CD4-positive, alpha-beta T cell treated with Interleukin-21 for 1 hour (primary cell): Measurements from ENCODE around the gene COL12A1.
"Not testable (repeated sequence)": the region's sequence is repeated elsewhere in the genome, so short reads cannot be mapped to it uniquely, and the experiment has no call there.

Experiments used
- DNase-seq: peaks from one replicate; pipeline ENCODE4 v3.0.0-alpha.2; 2020

Gene COL12A1

DNA sequence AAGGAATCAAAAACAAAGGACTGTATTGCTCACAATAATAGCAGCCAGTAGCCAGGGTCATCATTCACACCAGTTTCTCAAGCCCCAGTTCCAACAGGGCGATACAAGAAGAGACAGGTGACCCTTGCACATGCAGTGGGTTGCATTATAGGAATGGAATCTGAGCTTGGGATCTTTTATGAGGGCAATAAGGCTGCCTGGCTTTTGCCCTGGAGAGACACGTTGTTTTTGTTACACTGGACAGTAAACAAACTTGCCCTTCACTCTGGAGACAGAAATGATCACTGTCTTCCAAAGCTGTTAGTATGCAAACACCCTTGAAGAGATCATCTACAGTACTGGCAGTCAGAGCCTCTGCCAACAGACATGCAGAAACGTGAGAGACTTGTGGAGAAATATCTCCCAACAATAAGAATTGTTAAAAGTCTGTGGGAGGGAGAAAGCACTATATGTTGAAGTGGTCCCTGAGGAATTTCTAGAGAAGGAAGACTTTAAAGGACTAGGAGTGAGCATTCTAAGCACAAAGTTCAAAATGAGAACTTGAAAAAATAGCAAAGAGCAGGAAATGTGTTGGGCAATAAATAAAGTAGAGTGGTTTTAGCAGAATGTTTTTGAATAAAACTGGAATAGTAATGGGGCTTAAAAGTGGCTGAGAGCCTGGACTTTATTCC is 6.2 kb upstream of the COL12A1 start:
- DNase-seq = no peak

DNA sequence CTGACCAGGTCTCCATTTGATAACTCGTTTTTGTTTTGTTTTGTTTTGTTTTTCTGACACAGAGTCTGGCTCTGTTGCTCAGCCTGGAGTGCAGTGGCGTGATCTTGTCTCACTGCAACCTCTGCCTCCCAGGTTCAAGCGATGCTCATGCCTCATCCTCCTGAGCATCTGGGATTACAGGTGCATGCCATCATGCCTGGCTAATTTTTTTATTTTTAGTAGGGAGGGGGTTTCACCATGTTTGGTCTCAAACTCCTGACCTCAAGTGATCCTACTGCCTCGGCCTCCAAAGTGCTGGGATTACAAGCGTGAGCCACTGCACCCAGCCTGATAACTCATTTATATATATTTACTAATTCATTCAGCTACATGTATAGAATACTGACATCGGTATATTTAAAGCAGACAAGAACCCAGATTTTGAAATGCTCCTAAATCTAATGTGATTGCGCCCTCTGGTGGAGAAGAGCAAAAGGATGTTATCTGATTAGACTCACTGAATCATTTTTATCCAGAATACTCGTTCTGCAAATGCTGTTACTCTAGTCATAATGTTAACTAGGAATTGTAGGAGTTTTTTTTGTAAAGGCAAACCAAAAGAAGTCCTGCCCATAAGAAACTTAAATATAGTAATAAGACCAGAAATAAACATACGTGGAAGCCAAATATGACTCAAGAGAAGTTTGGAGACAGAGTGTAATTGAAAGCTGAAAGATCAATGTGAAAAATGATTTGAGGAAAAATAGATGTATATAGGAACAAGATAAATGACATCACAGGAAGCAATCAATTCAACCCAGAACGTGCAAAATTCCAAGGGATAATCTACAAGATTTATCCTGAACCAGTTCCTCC is 5.3 kb upstream of the COL12A1 start:
- peak; percentile 66 for DNase-seq

DNA sequence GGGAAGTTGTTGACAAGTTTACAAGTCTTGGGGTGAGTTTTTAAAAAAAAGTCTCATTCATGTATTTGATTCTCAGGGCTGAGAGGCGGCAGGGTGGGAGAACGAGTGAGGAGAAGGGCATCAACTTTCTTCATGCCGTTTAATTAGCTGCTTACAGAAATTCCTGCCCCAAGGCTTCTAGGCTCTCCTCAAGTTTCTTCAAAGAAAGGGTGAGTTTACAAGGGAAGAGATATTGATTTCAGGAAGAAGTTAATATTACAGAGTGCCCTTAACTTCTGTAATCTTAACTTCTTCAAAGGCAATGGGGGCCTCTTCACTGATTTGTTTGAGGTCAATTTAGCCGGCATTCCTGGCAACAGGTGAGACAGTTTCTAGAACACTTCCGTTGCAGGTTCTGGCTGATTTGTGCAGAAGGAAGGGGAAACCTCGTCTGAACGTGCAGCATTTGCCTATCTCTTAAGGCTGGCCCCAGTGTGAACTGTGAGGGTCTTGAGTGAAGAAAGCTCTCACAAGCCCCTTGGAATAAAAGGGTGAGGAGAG is 3.4 kb upstream of the COL12A1 start:
- DNase-seq = no peak

DNA sequence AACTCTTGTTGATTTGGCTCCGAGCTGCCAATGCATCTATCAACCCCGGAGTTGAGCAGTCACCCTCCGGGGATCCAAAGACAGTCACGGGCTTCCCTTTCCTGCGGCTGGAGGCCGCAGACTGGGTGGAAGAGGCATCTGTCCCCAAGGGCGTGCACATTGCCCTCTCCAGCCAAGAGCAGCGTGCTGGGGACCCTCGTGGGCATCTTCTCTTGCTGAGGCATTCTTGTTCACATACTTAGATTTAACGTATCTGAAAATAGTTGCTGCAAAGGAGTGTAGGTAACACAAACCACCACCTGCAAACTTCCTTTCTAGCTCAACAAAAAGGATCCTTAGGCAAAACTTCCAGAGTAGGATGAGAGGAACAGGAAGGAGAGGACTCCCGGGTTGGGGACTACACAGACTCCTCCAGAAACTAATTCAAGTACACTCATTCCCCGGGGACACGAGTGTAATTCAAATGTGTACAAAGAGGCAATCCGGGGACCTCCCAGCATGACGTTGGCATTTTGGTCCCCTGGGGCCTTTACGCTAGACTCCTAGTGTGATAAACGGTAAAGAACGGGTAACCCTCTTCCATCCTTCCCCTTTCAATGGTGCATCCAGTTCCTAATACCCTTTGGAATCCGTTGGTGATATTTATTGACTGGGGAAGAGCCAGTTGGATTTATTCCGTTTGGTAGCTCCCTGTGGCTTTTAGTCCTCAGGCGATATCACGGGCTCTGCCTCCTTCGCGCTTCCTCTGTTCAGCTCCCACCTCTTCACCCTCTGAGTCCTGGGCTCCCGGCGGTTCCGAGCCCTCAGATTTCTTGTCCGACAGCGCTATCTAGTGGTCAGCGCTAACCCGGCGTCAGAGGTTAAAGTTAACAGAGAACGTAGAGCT is 2.7 kb upstream of the COL12A1 start:
- DNase-seq = peak; percentile 80

DNA sequence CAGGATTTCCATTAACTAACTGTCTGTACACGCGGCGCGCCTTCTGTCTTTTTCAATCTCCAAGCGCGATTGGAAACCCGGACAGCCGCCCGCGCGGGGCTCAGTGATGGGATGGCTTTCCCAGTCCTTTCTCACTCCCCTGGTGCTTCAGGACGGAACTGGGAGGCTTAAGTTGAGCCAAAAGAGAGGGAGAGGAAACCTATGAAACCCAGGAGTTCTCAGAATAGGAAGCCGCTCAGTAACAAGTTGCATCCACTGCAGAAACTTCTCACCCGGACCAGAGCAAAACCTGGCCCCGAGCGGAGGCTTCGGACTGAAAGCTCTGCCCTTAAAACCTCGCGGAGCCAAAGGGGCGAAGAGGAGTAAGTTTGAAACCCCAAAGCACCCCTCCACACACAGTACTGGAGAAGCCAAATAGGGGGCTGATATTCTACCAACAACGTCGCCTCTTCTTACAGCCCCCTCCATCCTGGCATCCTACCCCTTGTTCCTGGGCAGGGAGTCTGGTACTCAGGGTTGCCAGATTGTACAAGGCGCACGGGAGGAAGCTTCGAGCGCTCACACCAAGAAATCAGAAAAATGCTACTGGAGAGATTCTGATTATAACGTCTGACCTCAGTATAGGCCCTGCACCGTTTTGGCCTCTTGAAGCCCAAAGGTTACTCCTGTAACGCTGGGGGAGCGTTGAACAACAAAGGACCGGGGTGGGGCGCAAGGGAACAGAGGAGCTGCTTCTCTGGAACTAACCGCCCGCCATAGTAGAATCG is 906 bp upstream of the COL12A1 start:
- DNase-seq = no peak

DNA sequence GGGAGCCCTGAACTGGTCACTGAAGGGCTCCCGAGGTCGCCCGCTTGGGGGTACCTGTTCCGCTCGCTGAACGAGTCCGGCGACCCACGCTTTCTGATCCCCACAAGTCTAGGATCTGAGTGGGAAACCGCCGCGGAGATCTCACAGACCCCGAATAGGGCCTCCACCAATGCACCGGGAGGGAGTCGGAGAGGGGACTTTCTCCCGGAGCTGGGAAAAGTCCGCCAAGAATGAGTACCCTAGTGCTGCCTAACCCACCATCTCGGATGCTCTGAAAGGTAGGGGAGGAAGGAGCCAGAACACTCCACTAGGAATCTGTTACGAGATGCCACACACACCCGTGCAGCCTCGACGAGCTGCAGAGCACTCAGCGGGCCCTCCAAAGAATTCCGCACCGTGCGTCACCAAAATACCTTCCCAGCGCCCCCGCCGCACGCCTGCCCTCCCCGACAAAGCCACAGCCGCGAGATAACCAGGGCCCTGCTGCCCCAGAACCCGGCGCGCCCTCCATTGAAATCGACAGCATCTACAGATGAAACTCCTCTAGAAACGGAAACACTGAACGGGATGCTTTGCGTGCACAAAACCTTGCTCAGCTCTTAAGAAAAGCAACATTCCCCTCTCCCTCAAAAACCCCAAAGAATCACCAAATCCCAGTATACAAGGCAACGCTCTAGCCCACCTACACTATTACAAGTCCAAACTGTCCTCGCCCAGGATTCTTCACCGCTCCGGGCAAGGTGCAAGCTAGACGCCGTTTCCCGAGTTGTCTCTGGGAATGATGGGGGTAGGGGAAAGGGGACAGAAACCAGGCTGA is 686 bp downstream of the COL12A1 start:
- no peak for DNase-seq

DNA sequence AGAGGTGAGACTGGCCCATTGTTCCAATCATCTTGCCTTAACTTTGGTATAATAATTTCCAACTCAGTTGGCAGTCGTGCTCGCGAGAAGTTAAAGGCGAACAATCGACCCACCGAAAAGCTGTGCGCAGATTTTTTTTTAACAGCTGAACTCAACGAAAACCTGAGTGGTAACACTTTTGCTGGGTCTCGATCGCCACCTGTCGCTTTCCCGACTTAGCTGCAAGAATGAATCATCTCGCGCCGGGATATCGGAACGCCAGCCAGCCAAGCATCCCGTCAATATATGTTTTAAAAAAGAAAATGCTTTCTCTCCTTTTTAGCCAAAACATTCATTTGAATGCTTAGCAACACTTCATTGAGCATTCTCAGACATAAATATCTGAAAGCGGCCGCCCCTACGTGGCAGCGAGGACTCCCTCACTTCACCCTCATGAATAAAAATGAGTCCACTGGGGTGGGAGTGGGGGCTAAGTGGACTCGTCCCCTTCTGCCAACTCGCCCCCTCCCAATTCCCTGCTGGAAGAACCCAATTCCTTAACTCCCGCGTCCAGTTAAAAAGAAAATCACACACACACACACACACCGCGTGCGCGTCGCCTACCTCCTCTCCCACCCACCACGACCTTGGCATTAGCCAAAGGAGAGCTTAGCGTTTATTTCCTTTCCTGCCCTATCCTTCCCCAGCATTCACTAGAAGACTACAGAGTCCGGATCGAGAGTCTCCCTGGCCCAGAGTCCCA is 1.5 kb downstream of the COL12A1 start:
- DNase-seq = no peak

DNA sequence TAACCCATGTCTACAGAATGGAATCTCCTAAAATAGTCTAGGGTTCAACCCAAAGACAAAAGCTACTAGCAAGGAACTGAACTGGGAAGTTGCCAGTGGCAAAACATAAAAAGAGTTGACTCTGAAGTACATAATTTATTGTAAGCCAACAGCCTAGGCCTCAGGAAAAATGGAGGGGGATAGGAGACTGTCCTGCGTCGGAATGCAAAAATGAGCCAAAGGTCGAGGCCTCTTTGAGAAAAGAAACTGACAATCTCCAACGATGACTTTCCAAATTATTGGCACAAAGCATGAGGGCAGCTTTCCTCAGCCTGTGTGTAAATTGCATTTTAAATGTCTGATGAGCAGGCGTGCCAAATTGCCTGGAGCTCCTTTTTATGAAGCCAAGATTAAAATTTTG is 2.1 kb downstream of the COL12A1 start:
- DNase-seq = no peak

DNA sequence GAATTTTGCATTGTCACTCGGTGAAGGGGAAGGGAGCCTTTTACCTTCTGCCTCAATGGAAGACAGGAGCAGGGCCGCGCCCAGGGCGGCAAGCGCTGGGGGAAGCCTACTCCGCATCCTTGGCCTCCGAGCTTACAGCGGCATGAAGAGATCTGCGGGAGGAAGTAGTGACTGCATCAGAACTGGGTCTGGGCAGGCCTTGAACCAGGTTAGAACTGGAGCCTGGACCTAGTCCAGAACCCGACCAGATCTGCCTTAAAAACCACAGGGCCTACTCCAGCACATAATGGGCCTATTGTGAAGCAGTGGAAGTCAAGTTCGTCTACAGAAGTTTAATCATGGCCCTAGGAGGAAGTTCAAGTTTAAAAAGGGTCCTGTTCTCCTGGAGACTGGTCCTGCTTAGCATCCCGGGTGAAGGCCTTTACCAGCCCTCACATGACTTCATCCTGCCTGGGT is 3.1 kb downstream of the COL12A1 start:
- no peak for DNase-seq

DNA sequence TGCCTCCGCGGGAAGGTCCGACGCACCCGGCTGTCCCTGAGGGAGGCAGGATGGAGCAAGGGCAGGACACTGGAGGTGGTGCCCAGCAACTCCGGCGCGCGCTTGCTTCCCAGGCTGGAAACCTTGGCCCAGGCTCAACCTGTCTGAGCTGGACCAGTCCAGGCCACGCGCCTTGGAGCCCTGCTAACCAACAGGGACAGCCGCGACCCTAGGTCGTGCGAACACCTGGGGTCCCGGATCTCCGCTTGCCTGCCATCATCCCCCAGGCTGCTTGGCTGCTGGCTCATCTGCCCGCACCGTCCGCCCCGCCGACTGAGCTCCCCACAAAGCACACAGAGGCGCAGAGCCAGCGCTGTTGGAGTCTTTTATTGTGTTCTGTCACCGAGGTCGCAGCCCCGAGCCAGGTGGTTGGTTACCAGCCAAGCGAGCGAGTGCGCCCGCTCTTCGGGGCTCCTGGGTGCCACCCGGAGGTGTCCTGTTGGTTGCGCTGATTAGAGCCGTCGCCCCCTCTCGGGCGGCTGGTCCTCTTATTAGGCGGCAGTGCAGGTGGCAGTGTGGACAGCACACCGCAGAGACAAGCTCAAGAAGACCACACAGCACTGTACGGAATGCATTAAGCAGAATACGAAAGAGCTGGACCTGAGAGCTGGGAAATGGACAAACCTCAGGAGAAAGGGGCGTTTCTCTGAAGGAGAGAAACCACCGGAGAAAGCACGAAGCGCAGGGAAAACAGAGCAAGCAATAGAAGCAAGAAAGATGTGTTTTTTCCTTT is 3.8 kb downstream of the COL12A1 start:
- no peak for DNase-seq

DNA sequence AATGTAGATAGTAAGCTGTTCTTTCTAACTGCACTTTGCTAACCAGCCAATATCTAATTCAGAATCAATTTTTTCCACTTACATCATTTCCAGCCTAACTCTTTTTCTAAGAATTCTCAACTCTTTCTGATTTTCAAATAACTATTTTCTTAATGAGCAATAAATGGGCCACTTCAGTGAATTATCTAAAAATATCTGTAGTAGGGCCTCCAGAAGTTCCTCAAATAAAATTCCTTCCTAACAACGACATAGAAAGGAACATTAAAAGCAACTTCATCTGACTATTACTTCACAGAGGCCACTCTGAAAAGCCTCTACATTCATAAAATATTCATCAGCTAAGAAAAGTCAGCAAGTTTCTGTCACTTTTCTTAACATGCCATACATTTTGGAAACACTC is 4.8 kb downstream of the COL12A1 start:
- no peak for DNase-seq

DNA sequence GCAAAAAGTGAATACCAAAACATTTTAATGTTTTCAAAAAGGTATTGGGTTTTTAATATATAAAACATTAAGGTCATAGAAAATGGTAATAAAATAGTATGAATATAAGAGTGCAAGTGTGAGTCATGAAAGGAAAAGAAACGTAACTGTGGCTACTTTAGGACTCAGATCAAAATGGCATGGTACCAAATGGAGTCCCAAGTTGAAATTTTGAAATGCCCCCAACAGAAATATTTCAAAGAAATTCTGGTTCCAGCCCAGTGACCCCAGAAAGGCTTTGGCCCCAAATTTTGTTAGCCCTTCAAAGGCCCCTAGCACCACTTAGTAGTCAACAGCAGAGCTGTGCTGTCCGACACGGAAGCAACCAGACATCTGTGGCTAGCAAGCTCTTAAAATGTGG is 6.0 kb downstream of the COL12A1 start:
- DNase-seq = no peak

DNA sequence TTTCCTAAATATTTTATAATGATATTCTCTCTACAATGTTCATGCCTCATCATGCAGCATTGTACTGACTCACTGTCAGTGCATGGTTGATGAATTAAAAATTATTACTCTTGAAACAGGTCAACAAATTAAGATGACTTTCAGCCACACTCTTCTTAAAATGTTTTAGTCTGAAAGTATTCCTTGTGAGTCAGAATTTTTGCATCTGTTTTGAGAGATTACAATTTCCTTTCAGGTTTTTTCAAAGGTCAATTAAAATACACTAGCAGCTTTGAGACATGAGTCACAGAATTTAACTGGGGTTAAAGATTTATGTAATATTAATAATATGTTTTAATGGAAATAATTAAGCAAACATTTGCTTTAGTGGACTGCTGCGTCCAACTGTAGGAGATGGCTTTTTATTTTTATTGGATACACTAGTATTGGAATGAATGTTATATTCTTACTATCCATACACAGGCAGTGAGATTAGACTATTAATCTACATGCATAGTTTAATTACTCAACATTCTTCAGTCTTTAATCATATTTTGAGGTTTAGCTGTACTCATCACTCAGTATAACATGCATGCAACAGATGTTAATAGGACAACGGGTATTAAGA is 9.7 kb downstream of the COL12A1 start:
- no peak for DNase-seq

DNA sequence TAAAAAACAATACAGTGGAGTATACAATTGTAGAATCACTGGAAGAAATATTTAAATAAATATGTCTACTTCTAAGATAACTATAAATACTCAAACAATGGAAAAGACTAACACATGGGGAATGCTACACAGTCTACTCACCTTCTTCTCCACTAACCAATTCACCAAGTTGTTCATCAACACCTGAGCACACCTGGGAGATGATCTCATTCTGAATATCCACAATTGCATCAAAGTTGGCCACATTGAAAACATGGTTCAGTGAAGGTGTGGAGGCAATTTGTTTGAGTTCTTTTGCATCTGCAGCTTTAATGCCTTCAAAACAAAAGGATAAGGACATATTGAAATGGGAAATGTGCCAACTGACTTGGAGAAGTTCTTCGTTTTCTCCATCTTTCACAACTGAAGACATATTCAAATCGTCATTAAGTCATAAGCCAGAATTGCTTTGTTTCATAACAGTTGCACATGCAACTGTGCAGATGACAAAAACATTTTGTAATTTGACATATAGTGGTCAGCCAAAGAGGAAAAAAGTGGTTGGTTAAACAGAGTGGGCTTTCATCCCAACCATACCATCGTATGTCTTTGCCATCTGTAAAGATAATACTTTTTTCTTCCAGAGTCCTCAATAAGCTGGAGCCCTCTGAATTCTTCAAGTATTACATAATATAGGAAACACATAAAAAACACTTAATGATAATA is 17.5 kb downstream of the COL12A1 start:
- no peak for DNase-seq

DNA sequence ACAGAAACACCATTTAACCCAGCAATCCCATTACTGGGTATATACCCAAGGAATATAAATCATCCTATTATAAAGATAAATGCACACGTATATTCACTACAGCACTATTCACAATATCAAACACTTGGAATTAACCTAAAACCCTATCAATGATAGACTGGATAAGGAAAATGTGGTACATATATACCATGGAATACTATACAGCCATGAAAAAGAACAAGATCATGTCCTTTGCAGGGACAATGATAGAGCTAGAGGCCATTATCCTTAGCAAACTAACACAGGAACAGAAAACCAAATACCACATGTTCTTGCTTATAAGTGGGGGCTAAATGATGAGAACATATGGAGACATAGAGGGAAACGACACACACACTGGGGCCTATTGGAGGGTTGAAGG is 19.3 kb downstream of the COL12A1 start:
- DNase-seq = not testable (repeated sequence)

DNA sequence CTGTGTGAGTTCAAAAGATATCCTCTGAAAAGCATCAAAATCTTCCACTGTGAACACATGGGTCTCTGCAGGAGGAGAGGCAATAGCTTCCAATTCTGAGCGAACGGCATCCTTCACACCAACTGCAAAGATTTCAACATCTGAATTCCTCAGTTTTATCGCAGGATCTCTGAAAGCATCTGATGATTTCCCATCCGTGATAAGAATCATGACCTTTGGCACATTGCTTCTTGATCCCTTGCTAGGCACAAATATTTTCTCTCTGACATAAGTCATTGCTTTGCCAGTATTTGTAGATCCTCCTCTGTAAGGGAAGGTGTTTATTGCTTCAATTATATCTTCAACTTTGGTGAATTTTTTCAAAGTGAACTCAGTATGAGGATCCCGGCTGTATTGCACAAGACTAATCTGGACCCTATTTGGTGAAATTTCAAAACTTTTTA is 22.7 kb downstream of the COL12A1 start:
- DNase-seq = no peak

DNA sequence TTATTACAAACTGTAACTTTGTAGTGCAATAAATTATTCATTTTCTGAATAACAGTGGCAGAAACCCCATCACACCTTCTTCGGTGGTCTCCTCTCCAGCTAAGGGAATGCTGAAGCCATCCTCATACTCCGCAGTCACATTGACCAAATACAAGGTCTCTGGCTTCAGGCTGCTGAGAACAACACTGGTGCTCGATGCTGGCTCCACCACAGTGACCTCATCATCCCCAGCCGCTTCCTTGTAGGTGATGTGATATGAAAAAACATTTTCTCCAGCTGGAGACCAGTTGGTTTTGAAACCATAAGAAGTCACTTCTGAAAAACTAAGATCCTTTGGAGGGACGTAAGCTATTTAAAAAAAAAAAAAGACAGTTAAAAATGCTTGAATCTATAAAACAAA is 25.0 kb downstream of the COL12A1 start:
- DNase-seq = no peak

DNA sequence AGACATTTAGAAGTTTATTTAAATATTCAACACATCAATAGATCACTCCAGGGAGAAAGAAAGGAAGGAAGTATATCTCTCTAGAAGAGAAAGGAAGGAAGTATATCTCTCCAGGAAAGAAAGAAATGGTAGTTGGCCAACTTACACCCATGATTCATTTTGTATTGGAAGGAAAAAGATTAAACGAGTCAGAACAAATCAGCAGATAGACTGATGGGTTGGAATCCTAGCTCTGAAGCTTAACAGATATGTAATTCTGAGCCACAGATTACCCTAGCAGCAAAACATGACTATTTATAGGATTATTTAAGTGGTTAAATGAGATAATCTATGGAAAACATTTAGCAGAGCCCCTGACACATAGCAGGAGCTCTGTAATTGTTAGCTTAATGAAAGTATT is 27.1 kb downstream of the COL12A1 start:
- DNase-seq = no peak
